ENCODE data around the gene CCDC200.
"Not testable (repeated sequence)": the region's sequence is repeated elsewhere in the genome, so short reads cannot be mapped to it uniquely, and the experiment has no call there.

- not testable (repeated sequence) for TF ChIP-seq CTCF (IDR thresholded peaks at IDR 0.05; ENCODE audit: low read length); EZH2 (IDR thresholded peaks at IDR 0.05; ENCODE audit: borderline replicate concordance, low read length)
These were observed 11.2 kb upstream of the CCDC200 start for GRCh38 chr17:43239597-43239996.
